GM19025 (cell line): ENCODE measurements around the gene GPR180.
A peak's percentile ranks its signal among the peaks of the same experiment; 100 is the strongest.

Source experiments
- ATAC-seq: cut with Tn5 transposase; IDR thresholded peaks from one replicate; pipeline ENCODE4 v1.9.1; 2021; ENCODE audit warnings: mild to moderate bottlenecking, low read depth, moderate library complexity; ENCODE audit not compliant: unreplicated experiment

The GPR180 gene

GRCh38 chr13:94601446-94602431 lies at the start of gene GPR180:
TSS of gene GPR180 (plus strand) at chr13:94601857. CDS start at chr13:94601928, 71 bp downstream.
- peak; percentile 99 for ATAC-seq

GRCh38 chr13:94552095-94552494 lies 49.6 kb upstream of the GPR180 start:
- ATAC-seq: no peak

- ATAC-seq: no peak
These were observed 47.9 kb upstream of the GPR180 start for GRCh38 chr13:94553766-94554165.

GRCh38 chr13:94556041-94556440 lies 45.6 kb upstream of the GPR180 start:
- ATAC-seq: no peak

GRCh38 chr13:94556621-94557020 lies 45.0 kb upstream of the GPR180 start:
- no peak for ATAC-seq

- ATAC-seq: no peak
These were observed 43.9 kb upstream of the GPR180 start for GRCh38 chr13:94557684-94558235.

GRCh38 chr13:94558716-94559115 lies 42.9 kb upstream of the GPR180 start:
- no peak for ATAC-seq

- no peak for ATAC-seq
These were observed 42.3 kb upstream of the GPR180 start for GRCh38 chr13:94559222-94559795.

- no peak for ATAC-seq
These were observed 41.5 kb upstream of the GPR180 start for GRCh38 chr13:94560116-94560515.

- no peak for ATAC-seq
These were observed 40.5 kb upstream of the GPR180 start for GRCh38 chr13:94561126-94561525.

GRCh38 chr13:94567581-94567980 lies 34.1 kb upstream of the GPR180 start:
- ATAC-seq: no peak

- ATAC-seq: no peak
These were observed 33.2 kb upstream of the GPR180 start for GRCh38 chr13:94568443-94568842.

GRCh38 chr13:94569615-94570014 lies 32.0 kb upstream of the GPR180 start:
- no peak for ATAC-seq

- no peak for ATAC-seq
These were observed 22.6 kb upstream of the GPR180 start for GRCh38 chr13:94579063-94579462.

- ATAC-seq: no peak
These were observed 17.7 kb upstream of the GPR180 start for GRCh38 chr13:94583926-94584325.

- ATAC-seq: no peak
These were observed 16.0 kb upstream of the GPR180 start for GRCh38 chr13:94585543-94586101.

- no peak for ATAC-seq
These were observed 15.3 kb upstream of the GPR180 start for GRCh38 chr13:94586371-94586770.

- no peak for ATAC-seq
These were observed 13.1 kb upstream of the GPR180 start for GRCh38 chr13:94588541-94588940.

- ATAC-seq: no peak
These were observed 10.9 kb upstream of the GPR180 start for GRCh38 chr13:94590744-94591143.

GRCh38 chr13:94595001-94595949 lies 6.4 kb upstream of the GPR180 start:
- peak; percentile 33 for ATAC-seq
